HG03108 (cell line): Measurements from ENCODE around the gene MBP.

Experiments used
- ATAC-seq: cut with Tn5 transposase; IDR thresholded peaks from one replicate; pipeline ENCODE4 v1.9.1; 2021; ENCODE audit warnings: moderate library complexity; ENCODE audit not compliant: unreplicated experiment

Gene MBP

DNA sequence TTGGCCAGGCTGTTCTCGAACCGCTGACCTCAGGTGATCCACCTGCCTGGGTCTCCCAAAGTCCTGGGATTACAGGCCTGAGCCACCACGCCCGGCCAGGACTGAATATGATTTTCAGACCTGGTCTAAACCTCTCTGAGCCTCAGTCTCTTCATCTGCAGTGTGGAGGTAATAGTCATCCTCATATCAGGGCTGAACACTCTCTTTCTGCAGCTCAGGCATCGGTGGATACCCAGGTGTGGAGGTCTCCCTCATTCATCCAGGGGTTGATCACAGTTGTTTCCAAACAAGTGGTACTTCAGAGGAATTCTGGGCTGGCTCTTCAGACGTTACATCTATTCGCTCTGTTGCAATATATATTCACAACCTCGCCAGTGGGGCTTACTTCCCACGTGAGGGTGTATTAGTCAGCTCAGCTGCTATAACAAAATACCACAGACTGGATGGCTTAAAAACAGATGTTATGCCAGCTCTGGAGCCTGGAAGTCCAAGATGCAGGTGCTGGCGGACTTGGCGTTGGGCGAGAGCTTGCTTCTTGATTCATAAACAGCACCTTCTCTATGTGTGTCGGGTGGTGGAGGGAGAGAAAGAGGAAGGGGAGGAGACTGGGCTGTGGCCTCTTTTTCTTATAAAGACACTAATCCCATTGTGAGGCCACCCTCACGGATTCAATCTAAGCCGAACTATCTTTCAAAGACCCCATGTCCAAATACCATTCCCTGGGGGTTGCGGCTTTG, 2.9 kb upstream of the MBP start:
- no peak for ATAC-seq

DNA sequence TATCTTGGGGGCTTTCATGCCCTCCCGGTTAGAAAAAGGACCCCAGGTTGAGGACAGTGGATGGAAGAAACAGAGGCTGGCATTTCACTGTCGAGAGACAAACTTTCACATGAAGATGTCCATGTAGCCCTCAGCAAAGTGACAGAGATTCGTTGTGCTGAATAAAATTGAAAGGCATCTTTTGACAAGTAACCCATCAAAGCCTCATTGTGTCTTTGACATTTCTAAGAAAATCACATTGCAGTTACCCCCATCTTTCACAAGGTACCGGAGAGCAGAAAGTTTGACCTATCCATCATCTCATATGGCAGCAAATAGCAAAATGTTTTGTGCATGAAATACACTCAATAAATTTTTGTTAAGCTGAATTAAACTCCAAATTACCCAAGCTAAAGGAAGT, 2.0 kb upstream of the MBP start:
- no peak for ATAC-seq

DNA sequence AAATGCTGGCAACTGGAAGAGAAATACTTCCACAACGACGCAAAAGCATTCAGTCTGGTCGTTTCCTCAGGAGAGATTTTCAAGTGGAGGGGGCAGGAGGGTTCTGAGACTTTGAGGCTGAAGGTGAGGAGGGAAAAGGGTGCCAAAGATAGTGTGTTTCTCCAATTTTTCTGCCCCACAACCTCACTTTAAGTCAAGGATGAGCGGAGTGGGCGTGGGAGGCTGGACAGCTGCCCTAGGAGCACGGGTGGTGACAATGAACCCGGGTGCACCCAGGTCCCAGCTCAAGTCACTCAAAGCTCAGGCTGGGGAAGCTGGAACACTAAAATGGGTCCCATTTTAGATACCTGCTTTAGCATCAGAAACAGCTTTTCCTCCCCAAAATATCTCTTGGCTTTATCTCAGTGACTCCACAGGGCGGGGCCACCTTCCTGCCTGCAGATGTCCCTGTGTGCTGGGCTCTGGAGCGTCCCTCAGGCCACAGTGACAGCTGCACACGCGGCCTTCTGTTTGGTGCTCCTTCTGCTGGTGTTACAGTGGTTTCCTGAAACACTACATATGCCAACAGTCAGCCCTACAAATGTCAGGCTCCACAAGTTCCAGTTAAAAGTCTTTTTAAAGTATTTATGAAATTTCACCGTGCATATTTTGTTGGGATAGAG, 1.4 kb upstream of the MBP start:
- peak; percentile 32 for ATAC-seq

DNA sequence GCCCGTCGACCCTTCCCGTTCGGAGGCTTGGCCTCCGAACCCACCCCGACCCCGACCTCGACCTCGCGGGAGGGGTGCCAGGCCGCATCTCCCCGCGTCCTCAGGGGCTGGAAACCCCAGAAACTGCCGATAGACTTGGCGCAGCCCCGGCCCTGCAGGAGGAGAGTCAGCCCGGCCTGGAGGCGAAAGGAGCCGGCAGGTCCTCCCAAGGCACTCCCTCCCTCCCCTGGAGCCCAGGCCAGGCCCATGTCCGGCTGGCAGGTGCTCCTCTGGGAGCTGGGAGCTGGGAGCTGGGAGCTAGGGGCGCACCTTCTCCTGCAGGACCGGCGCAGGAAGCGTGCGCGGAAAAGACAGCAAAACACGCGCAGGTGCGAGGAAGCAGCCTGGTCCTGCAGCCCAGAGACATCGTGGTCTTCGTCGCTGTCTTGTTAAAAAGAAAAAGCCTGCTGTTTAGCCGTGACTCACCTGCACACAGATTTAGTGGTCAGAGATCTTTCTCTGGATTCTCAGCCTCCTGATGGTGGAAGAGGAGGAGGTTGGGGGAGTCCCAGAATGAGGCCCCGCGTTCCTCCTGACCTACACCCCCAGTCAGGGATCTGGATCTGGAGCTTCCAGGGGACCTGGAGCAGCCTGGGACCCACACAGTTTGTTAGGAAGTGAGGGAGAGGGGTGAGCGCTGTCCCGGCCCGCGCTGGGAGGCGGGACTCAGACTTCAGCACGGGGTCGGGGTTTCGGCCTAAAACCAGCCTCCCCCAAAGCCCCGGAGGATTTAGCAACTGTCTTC, 660 bp upstream of the MBP start:
- ATAC-seq: no peak

DNA sequence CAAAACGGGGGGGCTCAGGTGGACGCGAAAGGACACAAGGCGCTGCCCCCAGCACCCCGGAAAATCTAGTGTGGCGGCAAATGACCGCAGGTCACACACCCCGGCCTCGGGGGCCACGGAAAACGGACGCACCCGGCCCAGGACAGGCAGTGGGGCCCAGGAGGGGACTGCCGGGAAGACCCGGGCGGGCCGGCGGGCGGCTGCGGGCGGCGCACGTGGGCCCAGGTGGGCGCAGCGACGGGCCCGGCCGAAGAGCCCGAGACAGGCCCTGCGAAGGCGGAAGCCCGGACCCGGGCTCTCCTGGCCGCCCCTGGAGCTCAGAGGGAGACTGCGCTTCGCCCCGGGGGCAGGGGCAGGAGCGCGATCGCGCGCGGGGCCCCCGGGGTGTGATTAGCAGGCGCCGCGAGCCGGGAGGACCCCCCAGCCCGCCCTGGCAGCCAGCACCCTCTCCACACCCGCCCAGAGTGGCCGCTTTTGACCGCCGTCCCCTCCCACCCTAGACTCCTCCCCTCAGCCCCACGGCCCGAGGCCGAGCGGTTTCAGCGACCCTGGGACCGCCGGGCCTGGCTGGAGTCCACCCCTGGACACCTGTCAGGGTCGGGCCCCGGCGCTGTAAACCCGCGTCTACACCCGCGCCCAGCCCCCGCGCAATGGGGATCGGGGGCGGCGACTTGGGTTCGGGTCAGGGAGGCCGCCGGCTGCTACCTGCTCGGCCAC, 773 bp downstream of the MBP start:
- peak; percentile 38 for ATAC-seq

DNA sequence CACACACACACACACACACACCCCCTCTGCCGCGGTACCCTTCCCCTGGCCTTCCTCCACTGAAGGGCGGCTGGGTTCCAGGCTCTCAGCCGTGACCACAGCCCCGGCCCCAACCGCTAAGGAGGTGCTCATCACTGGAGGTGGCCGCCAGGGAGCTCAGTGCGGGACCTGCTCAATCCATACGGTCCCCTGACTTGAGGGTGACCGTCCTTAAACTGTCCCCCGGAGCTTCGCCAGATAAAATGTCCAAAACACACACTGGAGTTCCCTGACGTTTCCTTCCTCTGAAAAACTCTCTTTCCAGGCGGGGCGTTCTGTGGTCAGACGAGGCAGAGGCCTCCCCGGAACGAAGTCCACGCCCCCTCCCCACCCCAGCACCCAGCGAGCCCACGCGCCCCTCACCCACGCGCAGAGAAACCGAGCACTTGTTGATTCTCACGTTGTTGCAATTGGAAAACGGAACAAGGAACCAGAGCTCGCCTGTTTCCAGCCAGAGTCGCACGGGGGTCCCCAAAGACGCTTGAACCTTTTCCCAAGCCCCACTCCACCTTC, 1.4 kb downstream of the MBP start:
- no peak for ATAC-seq

DNA sequence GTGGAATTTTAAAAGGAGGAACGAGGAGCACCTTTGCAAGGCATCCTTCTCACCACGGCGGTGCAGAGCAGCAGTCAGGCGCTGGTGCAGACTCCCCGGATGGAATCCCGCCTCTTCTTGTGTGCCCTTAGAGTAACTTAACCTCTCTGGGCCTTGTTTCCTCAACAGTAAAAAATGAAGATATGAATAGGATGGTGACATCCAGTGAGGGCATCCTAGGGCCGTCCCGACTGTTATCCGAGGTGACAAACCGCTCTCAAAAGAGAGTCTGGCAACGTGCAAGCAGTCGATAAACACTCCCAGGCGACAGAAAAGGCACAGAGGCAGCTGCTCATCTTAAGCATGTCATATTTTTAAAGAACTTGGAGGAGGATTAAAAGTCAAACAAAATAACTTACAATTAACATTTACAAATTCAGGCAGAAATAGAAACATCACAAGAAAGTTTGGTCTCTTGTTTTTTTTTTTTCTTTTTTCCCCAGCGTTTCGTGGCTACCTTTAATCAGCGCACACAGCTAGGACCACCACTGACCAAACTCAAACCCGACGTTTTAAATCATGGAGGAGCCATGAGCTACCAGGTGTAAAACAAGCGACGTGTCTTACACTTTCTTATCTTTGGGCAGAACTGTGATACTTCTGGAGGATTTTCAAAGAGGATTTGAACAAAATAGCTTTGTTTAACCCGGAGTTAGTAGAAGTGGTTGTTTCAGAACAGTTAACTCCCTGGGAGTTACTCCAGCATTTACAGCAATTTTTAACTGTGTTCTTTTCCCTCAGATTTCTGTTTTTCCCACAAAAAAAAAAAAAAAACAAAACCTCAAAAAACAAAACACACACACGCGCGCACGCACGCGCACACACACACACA, 2.1 kb downstream of the MBP start:
- ATAC-seq: no peak

DNA sequence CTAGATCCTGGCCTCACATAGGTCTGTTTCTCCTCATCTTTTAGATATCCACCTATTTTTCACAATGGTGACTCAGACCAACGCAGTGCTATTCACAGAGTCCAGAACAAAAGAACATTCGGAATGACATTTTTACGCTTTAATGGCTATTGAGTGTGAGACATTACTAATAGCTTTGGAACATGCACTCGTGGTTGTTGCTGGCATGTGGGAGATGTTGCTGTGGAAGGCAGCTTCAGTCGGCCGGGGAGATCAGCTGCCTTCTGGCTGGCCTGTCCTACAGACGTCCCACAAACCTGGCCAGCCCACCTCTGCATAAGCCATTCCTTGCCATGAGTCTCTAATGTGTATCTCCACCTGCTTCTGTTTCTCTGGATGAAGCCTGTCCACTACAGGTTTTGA, 3.4 kb downstream of the MBP start:
- ATAC-seq: no peak

DNA sequence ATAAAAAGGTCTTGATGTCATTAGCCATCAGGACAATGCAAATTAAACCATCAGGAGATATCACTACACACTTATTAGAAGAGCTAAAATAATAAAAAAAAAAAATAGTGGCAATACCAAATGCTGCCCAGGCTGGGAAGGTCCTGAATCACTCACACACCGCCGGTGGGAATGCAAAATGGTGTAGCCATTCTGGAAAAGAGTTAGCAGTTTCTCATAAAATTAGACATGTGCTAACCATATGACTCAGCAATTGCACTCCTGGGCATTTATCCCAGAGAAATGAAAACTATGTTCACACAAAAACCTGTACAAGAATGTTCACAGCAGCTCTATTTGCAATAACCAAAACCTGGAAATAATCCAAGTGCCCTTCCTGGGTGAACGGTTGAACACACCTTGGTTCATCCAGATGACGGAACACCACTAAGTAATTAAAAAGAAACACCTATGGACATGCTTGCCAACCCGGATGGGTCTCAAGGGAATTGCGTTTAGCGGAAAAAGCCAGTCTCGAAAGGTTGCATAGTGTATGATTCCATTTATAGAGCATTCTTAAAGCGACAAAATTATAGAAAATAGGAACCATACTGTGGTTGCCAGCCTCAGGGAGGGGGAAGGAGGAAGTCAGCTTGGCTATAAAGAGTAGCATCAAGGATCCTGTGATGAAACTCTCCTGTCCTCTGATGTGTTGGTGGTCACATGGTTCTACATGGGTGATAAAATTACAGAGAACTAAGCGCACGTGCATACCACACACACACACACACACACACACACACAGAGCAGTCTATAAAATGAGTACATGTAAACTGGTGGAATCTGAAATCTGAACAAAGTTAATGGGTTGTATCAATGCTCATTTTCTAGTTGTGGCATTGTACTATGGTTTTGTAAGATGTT, 4.6 kb downstream of the MBP start:
- peak; percentile 22 for ATAC-seq

DNA sequence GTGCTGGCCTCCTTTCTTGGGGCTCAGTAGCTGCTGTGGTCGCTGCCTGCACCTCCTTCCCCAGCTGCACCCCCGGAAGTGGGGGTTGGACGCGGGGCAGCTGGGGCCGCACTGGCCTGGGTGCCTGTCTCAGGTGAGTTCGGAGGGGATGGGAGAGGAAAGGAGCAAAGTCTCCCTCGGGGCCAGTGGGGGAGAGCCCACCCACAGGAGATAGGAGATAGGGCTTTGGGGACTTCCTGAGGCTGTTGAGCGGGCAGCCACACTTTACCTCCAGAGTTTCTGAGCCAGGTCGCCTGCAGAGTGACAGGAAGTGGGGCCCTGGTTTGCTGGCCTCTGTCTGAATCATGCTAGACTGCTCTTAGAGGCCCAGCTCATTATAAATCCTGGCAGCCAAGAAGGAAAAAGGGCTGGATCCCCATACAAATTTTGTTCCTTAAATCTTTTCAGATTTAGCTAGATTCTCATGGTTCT, 8.1 kb downstream of the MBP start:
- peak; percentile 64 for ATAC-seq

DNA sequence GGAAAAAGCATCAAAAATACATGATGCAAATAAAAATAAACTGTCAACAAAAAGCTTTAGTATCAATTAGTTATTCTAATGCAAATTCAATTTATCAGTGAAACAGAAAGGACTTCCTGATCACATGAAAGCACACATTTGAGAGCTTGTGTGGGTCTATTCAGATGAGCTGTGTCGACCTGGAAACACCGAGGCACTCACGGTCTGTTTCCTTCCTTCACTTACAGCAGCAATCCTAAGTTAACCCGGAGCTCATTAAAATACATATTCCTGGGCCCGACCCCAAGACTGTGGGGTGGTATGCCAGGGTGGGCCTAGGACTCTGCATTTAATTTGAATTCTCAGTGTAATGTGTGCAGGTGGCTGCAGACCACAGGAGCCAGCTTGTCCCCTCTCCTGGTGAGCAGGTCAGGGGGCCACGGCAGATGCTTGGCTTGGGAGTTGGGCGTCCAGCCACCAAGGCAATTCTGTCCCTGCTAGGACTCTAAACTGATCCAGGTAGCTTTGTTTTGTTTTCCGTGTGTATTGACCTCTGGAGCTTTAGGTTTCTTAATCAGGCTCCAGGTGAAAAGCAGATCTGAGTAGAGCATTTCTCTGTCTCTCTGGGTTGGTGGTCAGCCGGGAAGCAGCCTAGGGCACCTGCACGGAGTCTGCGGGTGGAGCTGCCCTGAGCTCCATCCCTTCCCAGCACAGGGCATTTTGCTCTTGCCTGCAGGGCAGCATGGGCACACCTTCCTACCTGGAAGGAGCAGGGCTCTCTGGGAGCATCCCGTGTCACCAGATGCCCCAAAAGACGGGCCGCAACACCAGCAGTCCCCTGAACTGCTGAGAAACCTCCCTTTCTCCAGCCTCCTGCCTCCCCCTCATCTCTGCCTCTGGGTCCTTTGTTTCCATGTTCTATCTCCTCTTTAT, 9.0 kb downstream of the MBP start:
- ATAC-seq: no peak

DNA sequence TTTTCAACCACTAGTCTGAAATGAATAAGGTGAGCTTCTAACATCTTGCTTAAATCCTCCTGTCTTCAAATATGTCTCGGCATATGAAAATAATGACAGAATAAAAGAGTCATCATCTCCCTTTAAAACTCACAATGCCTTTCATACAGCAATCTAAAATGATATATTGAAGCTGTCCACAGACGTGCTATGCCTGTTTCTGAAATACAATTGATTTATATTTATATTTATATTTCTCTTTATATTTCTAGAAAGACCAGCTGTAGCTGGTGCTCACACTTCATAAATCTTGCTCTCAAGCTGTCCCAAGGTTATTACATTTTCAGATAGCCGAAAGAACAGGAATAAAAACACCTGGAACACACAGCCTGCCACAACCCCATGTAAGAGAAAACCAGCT, 11.1 kb downstream of the MBP start:
- no peak for ATAC-seq

DNA sequence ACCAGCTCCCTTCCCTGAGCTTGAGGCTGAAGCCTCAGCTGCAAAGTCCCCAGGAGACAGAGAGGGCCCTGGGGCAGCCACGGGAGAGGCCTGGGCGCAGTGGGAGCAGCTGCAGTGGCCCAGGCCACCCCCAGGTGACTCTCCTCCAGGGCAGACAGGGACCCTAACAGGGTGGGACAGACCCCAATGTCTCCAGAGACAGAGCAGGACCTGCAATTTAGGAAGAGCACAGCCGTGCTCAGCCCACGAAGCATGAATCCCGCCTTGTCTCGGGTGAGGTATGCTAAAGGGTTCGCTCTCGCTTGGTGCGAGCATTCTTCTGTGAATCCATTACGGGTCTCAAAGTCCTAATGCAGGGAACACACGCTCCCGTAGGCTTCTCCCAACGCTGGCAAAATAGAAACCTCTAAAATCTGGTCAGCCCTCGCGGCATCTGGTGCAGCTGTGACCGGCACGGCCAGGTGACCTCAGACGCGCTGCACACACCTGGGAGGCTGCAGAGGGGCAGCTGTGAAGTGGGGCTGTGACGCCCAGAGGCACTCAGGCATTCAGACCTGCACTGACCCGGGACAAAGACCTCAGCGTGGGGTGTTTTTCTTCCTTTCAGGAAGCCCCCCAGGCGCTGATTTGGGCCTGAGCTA, 12.6 kb downstream of the MBP start:
- ATAC-seq: no peak

DNA sequence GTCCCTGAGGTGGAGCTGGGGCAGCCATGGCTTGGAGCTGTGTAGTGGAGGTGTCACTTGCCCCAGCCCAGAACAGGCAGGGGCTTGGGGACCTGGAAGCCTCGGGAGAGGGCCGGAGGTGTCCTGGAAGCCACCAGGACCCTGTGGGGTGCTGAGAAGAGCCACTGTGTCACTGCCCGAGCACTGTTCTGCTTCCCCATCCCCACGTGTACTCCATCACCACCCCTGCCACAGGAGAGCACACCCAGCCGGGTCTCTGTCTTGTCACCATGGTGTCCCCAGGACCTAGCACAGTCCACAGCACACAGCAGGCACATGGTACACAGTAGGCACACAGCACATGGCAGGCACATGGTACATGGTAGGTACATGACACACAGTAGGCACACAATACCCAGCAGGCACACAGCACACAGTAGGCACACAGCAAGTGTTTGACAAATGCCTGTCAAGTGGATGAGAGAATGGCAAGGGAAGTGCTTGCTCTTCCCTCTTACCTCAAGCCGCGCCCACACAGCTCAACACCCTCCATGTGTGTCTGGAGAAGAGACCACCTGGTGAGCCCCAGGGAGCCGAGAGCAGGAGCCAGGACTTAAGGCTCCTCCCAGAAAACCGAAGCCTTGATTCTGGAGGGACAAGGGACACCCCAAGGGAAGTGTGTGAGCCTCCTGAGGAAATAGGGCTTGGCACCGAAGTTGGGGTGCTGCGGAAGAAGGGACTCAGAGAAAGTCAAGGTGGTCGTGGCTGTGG, 13.3 kb downstream of the MBP start:
- no peak for ATAC-seq

DNA sequence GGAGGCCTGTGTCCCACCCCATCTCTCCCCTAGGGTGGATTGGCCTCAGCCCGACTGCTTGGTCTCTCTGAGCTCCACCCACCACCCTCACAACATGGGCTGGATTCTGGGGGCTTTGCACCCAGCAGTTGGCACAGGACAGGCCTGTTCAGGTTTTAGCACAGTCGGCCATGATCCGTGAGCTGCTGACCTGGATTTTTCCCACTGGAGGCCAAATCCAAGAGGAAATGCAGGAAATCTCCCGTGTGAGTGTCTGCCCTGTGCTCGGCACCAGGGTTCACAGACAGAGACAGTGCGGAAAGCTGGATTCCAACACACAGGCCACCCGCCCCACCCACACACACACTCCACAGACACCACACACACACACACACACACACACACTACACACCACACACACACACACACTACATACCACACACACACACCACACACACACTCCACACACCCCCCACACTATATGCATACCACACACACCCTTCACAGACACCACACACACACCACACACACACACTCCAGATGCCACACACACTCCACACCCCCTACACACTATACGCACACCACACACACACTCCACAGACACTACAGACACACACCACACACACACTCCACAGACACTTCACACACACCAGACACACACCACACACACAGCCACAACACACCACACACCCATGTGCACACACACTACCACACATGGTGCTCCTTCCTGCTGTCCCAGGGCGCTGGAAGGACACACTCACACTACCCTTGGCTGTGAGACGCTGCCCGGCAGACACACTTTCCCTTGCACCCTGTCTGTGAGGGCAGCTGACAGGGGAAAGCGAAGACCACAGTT, 14.1 kb downstream of the MBP start:
- ATAC-seq: no peak
